ENCODE measurements around the gene ZNF57. TPM values are rescaled to one million over a fixed set of nuclear protein-coding genes. Genes with fewer than 3 reads are reported as not detected.
A peak's percentile ranks its signal among the peaks of the same experiment; 100 is the strongest.

The ZNF57 gene
- total and polyA plus RNA-seq, 2 of the 13 experiments (the other 11 are each of a cell fraction or from before 2014, with no cell fraction given) = 6.6 to 17.5 TPM

GRCh38 chr19:2944775-2945574 is 44.2 kb downstream of the ZNF57 start, which contains the start of gene ZNF77 (continued):
- TF ChIP-seq GATAD2A (CRISPR knock-in tag; IDR thresholded peaks at IDR 0.05) = peak; percentile 93
- peak; percentile 13; the same call in 1 of the 2 replicates for TF ChIP-seq HOMEZ (CRISPR knock-in tag; IDR thresholded peaks at IDR 0.05; ENCODE audit: low read depth)
- TF ChIP-seq HOXA5 (CRISPR knock-in tag; IDR thresholded peaks at IDR 0.05) = peak; percentile 81; the same call in 1 of the 2 replicates
- no peak for TF ChIP-seq ZNF552 (CRISPR knock-in tag; IDR thresholded peaks at IDR 0.05; ENCODE audit: borderline replicate concordance)
- no peak for TF ChIP-seq RARA (CRISPR knock-in tag; IDR thresholded peaks at IDR 0.05)
- TF ChIP-seq ADNP (CRISPR knock-in tag; IDR thresholded peaks at IDR 0.05) = no peak; the same call in 1 of the 2 replicates
- TF ChIP-seq ZBTB21 (CRISPR knock-in tag; IDR thresholded peaks at IDR 0.05) = no peak; the same call in 1 of the 2 replicates
- peak; percentile 46; the same call in 1 of the 2 replicates for TF ChIP-seq NCOA2 (CRISPR knock-in tag; IDR thresholded peaks at IDR 0.05)
- TF ChIP-seq HNRNPK (IDR thresholded peaks at IDR 0.05; ENCODE audit: low read depth, low read length, poor library complexity, severe bottlenecking) = peak; percentile 2
- TF ChIP-seq SMAD9 (CRISPR knock-in tag; IDR thresholded peaks at IDR 0.05) = no peak
- TF ChIP-seq SRSF4 (IDR thresholded peaks at IDR 0.05; ENCODE audit: low read depth, low read length, poor library complexity, severe bottlenecking) = no peak
- TF ChIP-seq, protein P1, sequence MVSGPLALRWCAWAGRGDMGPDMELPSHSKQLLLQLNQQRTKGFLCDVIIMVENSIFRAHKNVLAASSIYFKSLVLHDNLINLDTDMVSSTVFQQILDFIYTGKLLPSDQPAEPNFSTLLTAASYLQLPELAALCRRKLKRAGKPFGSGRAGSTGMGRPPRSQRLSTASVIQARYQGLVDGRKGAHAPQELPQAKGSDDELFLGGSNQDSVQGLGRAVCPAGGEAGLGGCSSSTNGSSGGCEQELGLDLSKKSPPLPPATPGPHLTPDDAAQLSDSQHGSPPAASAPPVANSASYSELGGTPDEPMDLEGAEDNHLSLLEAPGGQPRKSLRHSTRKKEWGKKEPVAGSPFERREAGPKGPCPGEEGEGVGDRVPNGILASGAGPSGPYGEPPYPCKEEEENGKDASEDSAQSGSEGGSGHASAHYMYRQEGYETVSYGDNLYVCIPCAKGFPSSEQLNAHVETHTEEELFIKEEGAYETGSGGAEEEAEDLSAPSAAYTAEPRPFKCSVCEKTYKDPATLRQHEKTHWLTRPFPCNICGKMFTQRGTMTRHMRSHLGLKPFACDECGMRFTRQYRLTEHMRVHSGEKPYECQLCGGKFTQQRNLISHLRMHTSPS (CRISPR knock-in tag; IDR thresholded peaks at IDR 0.05; ENCODE audit: low read depth) = no peak
- TF ChIP-seq, protein P2, sequence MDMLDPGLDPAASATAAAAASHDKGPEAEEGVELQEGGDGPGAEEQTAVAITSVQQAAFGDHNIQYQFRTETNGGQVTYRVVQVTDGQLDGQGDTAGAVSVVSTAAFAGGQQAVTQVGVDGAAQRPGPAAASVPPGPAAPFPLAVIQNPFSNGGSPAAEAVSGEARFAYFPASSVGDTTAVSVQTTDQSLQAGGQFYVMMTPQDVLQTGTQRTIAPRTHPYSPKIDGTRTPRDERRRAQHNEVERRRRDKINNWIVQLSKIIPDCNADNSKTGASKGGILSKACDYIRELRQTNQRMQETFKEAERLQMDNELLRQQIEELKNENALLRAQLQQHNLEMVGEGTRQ (IDR thresholded peaks at IDR 0.05; ENCODE audit: low read depth, low read length) = no peak
- TF ChIP-seq, protein P2 (CRISPR knock-in tag; IDR thresholded peaks at IDR 0.05; ENCODE audit: borderline replicate concordance) = no peak; the same call in 1 of the 2 replicates
- TF ChIP-seq, protein P3, sequence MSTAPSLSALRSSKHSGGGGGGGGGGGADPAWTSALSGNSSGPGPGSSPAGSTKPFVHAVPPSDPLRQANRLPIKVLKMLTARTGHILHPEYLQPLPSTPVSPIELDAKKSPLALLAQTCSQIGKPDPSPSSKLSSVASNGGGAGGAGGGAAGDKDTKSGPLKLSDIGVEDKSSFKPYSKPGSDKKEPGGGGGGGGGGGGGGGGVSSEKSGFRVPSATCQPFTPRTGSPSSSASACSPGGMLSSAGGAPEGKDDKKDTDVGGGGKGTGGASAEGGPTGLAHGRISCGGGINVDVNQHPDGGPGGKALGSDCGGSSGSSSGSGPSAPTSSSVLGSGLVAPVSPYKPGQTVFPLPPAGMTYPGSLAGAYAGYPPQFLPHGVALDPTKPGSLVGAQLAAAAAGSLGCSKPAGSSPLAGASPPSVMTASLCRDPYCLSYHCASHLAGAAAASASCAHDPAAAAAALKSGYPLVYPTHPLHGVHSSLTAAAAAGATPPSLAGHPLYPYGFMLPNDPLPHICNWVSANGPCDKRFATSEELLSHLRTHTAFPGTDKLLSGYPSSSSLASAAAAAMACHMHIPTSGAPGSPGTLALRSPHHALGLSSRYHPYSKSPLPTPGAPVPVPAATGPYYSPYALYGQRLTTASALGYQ (CRISPR knock-in tag; IDR thresholded peaks at IDR 0.05) = no peak; the same call in 1 of the 2 replicates
- TF ChIP-seq GATA4 (IDR thresholded peaks at IDR 0.05; ENCODE audit: borderline replicate concordance, low read depth) = no peak; the same call in 1 of the 2 replicates
- peak; percentile 73 for TF ChIP-seq ZNF556 (CRISPR knock-in tag; IDR thresholded peaks at IDR 0.05; ENCODE audit: borderline replicate concordance)
- TF ChIP-seq BRCA1 (CRISPR knock-in tag; IDR thresholded peaks at IDR 0.05) = 0 out of 2 replicates have a peak, but pooled peaks have one; percentile 73
- no peak for TF ChIP-seq ZNF251 (CRISPR knock-in tag; IDR thresholded peaks at IDR 0.05)
- no peak; the same call in 1 of the 2 replicates for TF ChIP-seq ZNF878 (CRISPR knock-in tag; IDR thresholded peaks at IDR 0.05)
- no peak for TF ChIP-seq SNAPC5 (CRISPR knock-in tag; IDR thresholded peaks at IDR 0.05; ENCODE audit: borderline replicate concordance)
- TF ChIP-seq ZNF761 (CRISPR knock-in tag; conservative IDR thresholded peaks at IDR 0.05) = no peak
- TF ChIP-seq FOXM1 (CRISPR knock-in tag; IDR thresholded peaks at IDR 0.05) = no peak
